Endothelial cell of umbilical vein (primary cell): Measurements from ENCODE around the gene INPP5J. TPM values are rescaled to one million over a fixed set of nuclear protein-coding genes. Genes with fewer than 3 reads are reported as not detected.

Experiments used
- BruUV-seq: library from RNA; stranded (reverse); fragments of 400-500 nt; replicated peaks from 2 replicates; lab custom pipeline; 2021; lab: Mats Ljungman, UMichigan
- CTCF ChIA-PET: fragments of 300-600, 350-600 bp; sonication (Branson Sonifier 250); formaldehyde crosslinking; loops from one replicate; lab custom pipeline; 2021; ENCODE audit warnings: antibody characterized with exemption, inconsistent platforms; lab: Charles Lee
- POLR2A ChIA-PET: fragments of 300-600, 350-600 bp; sonication (Branson Sonifier 250); formaldehyde crosslinking; loops from one replicate; lab custom pipeline; 2021; ENCODE audit warnings: antibody characterized with exemption, inconsistent platforms; lab: Charles Lee
- DNase-seq: peaks from one replicate; pipeline ENCODE4 v3.0.0-alpha.2; 2011; ENCODE audit warnings: low read depth, low spot score
- FAIRE-seq: peaks from 2 replicates; lab custom pipeline; 2011; peaks lifted over from hg19 to GRCh38; lab: Jason Lieb, UNC
- H2AFZ ChIP-seq: 2 replicates; pipeline ENCODE4 v1.6.0; 2012; ENCODE audit warnings: low read depth, low read length, control low read depth, inconsistent platforms
- H3K27ac ChIP-seq: 2 replicates; pipeline ENCODE4 v1.5.1; 2011; ENCODE audit warnings: low read depth, mild to moderate bottlenecking, control low read depth, low read length, moderate library complexity; ENCODE audit not compliant: insufficient read depth
- H3K27me3 ChIP-seq, 2 experiments: 2 replicates each; pipeline versions ENCODE4 v1.6.0 to v1.6.1; 2011; ENCODE audit warnings: low read length in 2 of 2, mixed read lengths in 1 of 2; ENCODE audit not compliant: control insufficient read depth in 2 of 2, insufficient read depth in 2 of 2
- H3K36me3 ChIP-seq, 2 experiments: 2 replicates in 1 of 2; 3 replicates in 1 of 2; pipeline ENCODE4 v1.5.1; 2011; ENCODE audit warnings: low read length in 2 of 2, mild to moderate bottlenecking in 1 of 2, moderate library complexity in 1 of 2; ENCODE audit not compliant: control insufficient read depth in 2 of 2, insufficient read depth in 2 of 2; ENCODE audit errors: extremely low read depth in 1 of 2
- H3K4me1 ChIP-seq: 3 replicates; pipeline ENCODE4 v1.5.1; 2011; ENCODE audit warnings: mild to moderate bottlenecking, low read length; ENCODE audit not compliant: control insufficient read depth, insufficient read depth; ENCODE audit errors: extremely low read depth
- H3K4me2 ChIP-seq: 2 replicates; pipeline ENCODE4 v1.6.1; 2011; ENCODE audit warnings: low read length, control low read depth, mixed read lengths; ENCODE audit not compliant: insufficient read depth
- H3K4me3 ChIP-seq, 3 experiments: fragments of 200-600 bp in 1 of 3; sonication (generic), shearing (Covaris generic) in 1 of 3; replicated peaks in 1 of 3; 2 replicates each; pipeline ENCODE4 v1.5.1; 2011 to 2016; ENCODE audit warnings: control low read depth in 3 of 3, low read length in 3 of 3, mild to moderate bottlenecking in 2 of 3, inconsistent platforms in 1 of 3, low read depth in 1 of 3, moderate library complexity in 1 of 3; ENCODE audit not compliant: insufficient read depth in 1 of 3
- H3K79me2 ChIP-seq: 2 replicates; pipeline ENCODE4 v1.6.0; 2012; ENCODE audit warnings: low read length, inconsistent platforms; ENCODE audit not compliant: control insufficient read depth, insufficient read depth
- H3K9ac ChIP-seq: replicated peaks from 2 replicates; pipeline ENCODE3; 2011; ENCODE audit warnings: low read length, control low read depth; ENCODE audit not compliant: insufficient read depth; ENCODE audit errors: extremely low read depth
- H3K9me1 ChIP-seq: replicated peaks from 3 replicates; pipeline ENCODE4 v1.6.0; 2011; ENCODE audit warnings: mild to moderate bottlenecking, low read length; ENCODE audit not compliant: control insufficient read depth, insufficient read depth; ENCODE audit errors: extremely low read depth
- H3K9me3 ChIP-seq: replicated peaks from 2 replicates; pipeline ENCODE4 v1.5.1; 2012; ENCODE audit warnings: low read length, inconsistent platforms; ENCODE audit not compliant: control insufficient read depth, insufficient read depth
- H4K20me1 ChIP-seq: replicated peaks from 2 replicates; pipeline ENCODE3; 2011; ENCODE audit warnings: mild to moderate bottlenecking, low read length; ENCODE audit not compliant: control insufficient read depth, insufficient read depth; ENCODE audit errors: extremely low read depth
- CTCF ChIP-seq, 2 donors: IDR thresholded peaks; 1 replicate in 1 of 2; 2 replicates in 1 of 2; pipeline ENCODE4 v1.5.1; 2011; ENCODE audit warnings: low read length in 2 of 2, mild to moderate bottlenecking in 2 of 2, moderate library complexity in 2 of 2, control low read depth in 1 of 2, inconsistent platforms in 1 of 2, low read depth in 1 of 2; ENCODE audit not compliant: insufficient read depth in 1 of 2; ENCODE audit errors: extremely low read depth in 1 of 2
- EZH2 ChIP-seq: IDR thresholded peaks from 2 replicates; pipeline ENCODE4 v1.6.1; 2012; ENCODE audit warnings: borderline replicate concordance, low read depth, mild to moderate bottlenecking, moderate library complexity, low read length, inconsistent platforms; ENCODE audit not compliant: severe bottlenecking
- FOS ChIP-seq: IDR thresholded peaks from 2 replicates; pipeline ENCODE4 v1.6.1; 2011; ENCODE audit warnings: mild to moderate bottlenecking, low read length, moderate library complexity, borderline replicate concordance; ENCODE audit not compliant: insufficient read depth
- GATA2 ChIP-seq: IDR thresholded peaks from 2 replicates; pipeline ENCODE4 v1.7.0; 2011; ENCODE audit warnings: low read depth, mild to moderate bottlenecking, moderate library complexity, mixed read lengths, low read length; ENCODE audit not compliant: insufficient read length, insufficient read depth
- JUN ChIP-seq: IDR thresholded peaks from 2 replicates; pipeline ENCODE4 v1.6.1; 2011; ENCODE audit warnings: borderline replicate concordance, low read depth; ENCODE audit not compliant: insufficient read length, insufficient read depth
- MAX ChIP-seq: IDR thresholded peaks from 2 replicates; pipeline ENCODE4 v1.6.1; 2011; ENCODE audit not compliant: insufficient read depth, insufficient read length
- MYC ChIP-seq: IDR thresholded peaks from one replicate; pipeline ENCODE4 v1.6.1; 2011; ENCODE audit warnings: mild to moderate bottlenecking, low read depth, low read length
- POLR2A ChIP-seq: IDR thresholded peaks from 2 replicates; pipeline ENCODE4 v1.6.1; 2012; ENCODE audit warnings: low read depth, mild to moderate bottlenecking, control low read depth, low read length
- POLR2AphosphoS5 ChIP-seq: IDR thresholded peaks from 2 replicates; pipeline ENCODE4 v1.6.1; 2012; ENCODE audit warnings: low read depth, mild to moderate bottlenecking, control low read depth, low read length, moderate library complexity; ENCODE audit not compliant: insufficient read depth
- dilution Hi-C: fragments of 300-500 bp; cut with MboI; formaldehyde crosslinking; loops from one replicate; pipeline ENCODE4 v1.15.0; 2019; ENCODE audit warnings: low sequenced_read_pairs; ENCODE audit not compliant: extremely low pct_ligation_motif_present
- intact Hi-C: fragments of 100-400 bp; cut with micrococcal nuclease; formaldehyde crosslinking; loops from one replicate; pipeline ENCODE4 v1.10.0; 2022
- polyA plus RNA-seq, 4 experiments: library from polyadenylated mRNA; depleted of rRNA in 3 of 4; stranded (reverse) in 3 of 4; unstranded in 1 of 4; fragments of >200 nt; gene quantifications; 2 replicates each; pipeline versions ENCODE4 v1.2.1 to v1.2.3, GENCODE V29; 2011 to 2012; ENCODE audit warnings: missing spikeins in 1 of 4
- total RNA-seq: library from RNA; stranded (reverse); gene quantifications from 2 replicates; pipeline ENCODE4 v1.2.3, GENCODE V29; 2021

Gene INPP5J
- total and polyA plus RNA-seq, 2 donors (not counting 3 experiments of a cell fraction or from before 2014, with no cell fraction given), result 0.43 to 0.49 TPM

DNA sequence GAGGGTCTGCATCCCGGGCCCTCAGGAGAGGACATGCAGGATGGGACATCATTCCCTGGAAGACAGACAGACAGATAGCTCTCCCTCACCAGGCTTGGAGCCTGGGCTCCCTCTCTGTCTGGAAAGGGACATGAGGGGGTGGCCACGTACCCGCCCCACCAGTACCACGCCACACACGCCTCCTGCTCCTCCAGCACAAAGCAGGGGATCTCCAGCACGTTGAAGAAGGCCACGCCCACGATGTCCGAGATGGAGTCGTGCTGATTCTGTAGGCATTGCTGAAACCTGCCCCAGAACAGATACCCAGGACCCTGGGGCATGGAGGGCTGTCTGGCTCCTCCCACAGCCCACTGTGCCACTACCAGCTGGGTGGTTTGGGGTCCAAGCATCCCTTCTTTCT, 15.4 kb downstream of the INPP5J start:
- no peaks in the 10 kb centered on the region for H3K79me2 ChIP-seq
- H3K9ac ChIP-seq, result no peak overlapping the region
- ChIA-PET POLR2A (no interaction called here), CTCF (interaction anchor here (1.4 kb wide), 1 partner anchor 31 kb away, joined by 4 read pairs; the partner anchor contains the start of gene SELENOM)
- FAIRE-seq, result no peak
- TF ChIP-seq JUN (no peak), GATA2 (no peak), EZH2 (no peak), POLR2A (no peak), CTCF (IDR thresholded peaks at IDR 0.05; ENCODE audit: extremely low read depth in 1 of 2, insufficient read depth in 1 of 2, low read depth in 1 of 2, low read length in 2 of 2) (no peak), MYC (no peak), MAX (no peak), FOS (no peak), POLR2AphosphoS5 (no peak)
- no peak overlapping the region for H3K27ac ChIP-seq
- no peaks in the 10 kb centered on the region for H4K20me1 ChIP-seq
- H3K27me3 ChIP-seq, result no peaks in the 10 kb centered on the region
- H3K36me3 ChIP-seq, result no peaks in the 10 kb centered on the region
- no peak overlapping the region for H3K4me3 ChIP-seq
- intact Hi-C loops (no loop called here), dilution Hi-C loops (no loop called here)
- H3K9me3 ChIP-seq, result no peaks in the 10 kb centered on the region
- no peak for DNase-seq
- H3K4me2 ChIP-seq, result no peak overlapping the region
- H3K9me1 ChIP-seq, result no peaks in the 10 kb centered on the region
- no TSS peak for BruUV-seq
- no peak overlapping the region for H2AFZ ChIP-seq
- H3K4me1 ChIP-seq, result no peaks in the 10 kb centered on the region
